HAP-1 (cell line): ENCODE measurements around the gene POLR3E.

Source experiments
- DNase-seq, 2 experiments: peaks; one replicate each; pipeline ENCODE4 v3.0.0-alpha.2; 2016 to 2020; ENCODE audit warnings: low spot score in 2 of 2
- H3K27me3 ChIP-seq: fragments of 250-450 bp; sonication (Bioruptor Pico); 2 replicates; pipeline ENCODE4 v1.5.1; 2020; ENCODE audit warnings: low read depth, mild to moderate bottlenecking, moderate library complexity
- H3K36me3 ChIP-seq: fragments of 250-450 bp; sonication (Bioruptor Pico); replicated peaks from 2 replicates; pipeline ENCODE4 v1.5.1; 2020; ENCODE audit warnings: mild to moderate bottlenecking
- H3K4me1 ChIP-seq: fragments of 250-450 bp; sonication (Bioruptor Pico); 2 replicates; pipeline ENCODE4 v1.5.1; 2020; ENCODE audit warnings: mild to moderate bottlenecking
- H3K4me3 ChIP-seq: fragments of 250-450 bp; sonication (Bioruptor Pico); 2 replicates; pipeline ENCODE4 v1.5.1; 2020; ENCODE audit warnings: mild to moderate bottlenecking, moderate library complexity
- H3K9me3 ChIP-seq: fragments of 250-450 bp; sonication (Bioruptor Pico); 2 replicates; pipeline ENCODE4 v1.5.1; 2020; ENCODE audit warnings: mild to moderate bottlenecking, moderate library complexity
- in situ Hi-C: fragments of 300-500 bp; cut with MboI; formaldehyde crosslinking; loops from 3 replicates; pipeline ENCODE4 v1.14.3; 2020; ENCODE audit warnings: low sequenced_read_pairs, inconsistent platforms, mixed read lengths

Gene POLR3E

DNA sequence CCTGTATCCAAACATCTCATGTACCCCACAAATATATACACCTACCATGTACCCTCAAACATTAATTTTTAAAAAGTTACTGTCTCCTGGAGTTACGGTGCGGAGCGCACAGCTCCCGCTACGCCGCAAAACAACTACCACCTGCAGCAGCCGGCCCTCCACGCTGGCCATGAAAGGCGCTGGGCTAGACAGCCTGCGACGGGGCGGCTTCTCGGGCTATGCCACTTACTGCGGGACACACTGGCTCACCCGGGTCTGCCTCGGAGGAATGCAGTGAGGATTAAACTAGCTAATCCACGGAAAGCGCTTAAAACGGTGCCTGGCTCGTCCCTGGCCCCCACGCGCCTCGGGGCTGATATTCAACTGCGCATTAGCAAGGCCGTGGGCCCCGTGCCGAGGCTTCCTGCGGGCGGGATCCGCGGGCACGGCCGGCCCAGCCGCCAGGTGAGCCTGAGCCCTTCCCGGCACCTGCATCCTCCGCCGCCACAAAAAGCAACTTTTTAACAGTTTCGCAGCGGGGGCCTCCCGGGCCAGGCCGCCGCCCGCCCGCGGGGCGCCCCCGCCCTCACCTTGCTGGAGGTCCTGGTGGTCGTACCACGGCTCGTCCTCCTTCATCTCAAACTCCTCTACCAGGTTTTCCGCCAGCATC lies 76.6 kb downstream of the POLR3E start:
- Histone ChIP-seq H3K9me3 (no peaks in the 10 kb centered on the region), H3K36me3 (peaks cover 7% of the 10 kb centered on the region), H3K27me3 (no peaks in the 10 kb centered on the region), H3K4me3 (peak overlapping the region; percentile 72), H3K4me1 (peaks cover 16% of the 10 kb centered on the region)
- in situ Hi-C loops = no loop called here
- DNase-seq = peak in 1 of 2 experiments; percentile 59

GRCh38 chr16:22374311-22375116 lies 77.3 kb downstream of the POLR3E start, which contains the start of gene CDR2:
CDR2 (minus strand) TSS chr16:22374619; CDS start chr16:22374309, 310 bp downstream.
- H3K4me1 ChIP-seq = peaks cover 15% of the 10 kb centered on the region
- in situ Hi-C loops = no loop called here
- peak; percentile 97 to 98 for DNase-seq
- peak within 1 kb of the TSS; percentile 72 for H3K4me3 ChIP-seq
- no peaks in the 10 kb centered on the region for H3K27me3 ChIP-seq
- H3K36me3 ChIP-seq = peaks cover 6% of the 10 kb centered on the region
- H3K9me3 ChIP-seq = no peaks in the 10 kb centered on the region

- in situ Hi-C loops = no loop called here
- no peak for DNase-seq
Observed at GRCh38 chr16:22375117-22375962, 78.1 kb downstream of the POLR3E start.

DNA sequence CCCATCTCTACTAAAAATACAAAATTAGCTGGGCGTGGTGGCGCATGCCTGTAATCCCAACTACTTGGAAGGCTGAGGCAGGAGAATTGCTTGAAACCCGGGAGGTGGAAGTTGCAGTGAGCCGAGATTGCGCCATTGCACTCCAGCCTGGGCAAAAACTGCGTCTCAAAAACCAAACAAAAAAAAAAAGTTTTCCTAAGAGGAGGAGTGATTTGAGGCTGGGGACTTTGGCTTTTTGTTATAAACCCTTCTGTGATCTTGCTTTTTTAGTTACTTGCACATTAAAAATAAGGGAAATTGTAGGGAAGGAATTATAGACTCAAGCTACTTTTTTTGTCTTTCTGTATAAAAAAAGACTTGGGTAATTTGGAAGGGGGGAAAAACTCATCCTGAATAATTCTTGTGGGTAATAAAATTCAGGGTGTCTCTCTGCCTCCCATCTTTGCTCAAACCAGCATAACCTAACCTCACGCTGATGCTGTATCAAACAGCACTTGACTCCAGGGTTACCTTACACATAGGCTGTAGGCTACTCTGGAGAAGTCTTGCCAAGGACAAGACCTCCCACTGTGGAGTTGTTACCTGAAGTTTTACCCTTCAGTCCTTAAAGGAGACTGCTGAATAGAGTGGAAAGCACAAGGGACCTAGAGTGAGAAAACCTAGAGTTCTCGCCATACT lies 78.9 kb downstream of the POLR3E start:
- in situ Hi-C loops = no loop called here
- H3K9me3 ChIP-seq = no peaks in the 10 kb centered on the region
- no peaks in the 10 kb centered on the region for H3K27me3 ChIP-seq
- H3K4me1 ChIP-seq = peaks cover 8% of the 10 kb centered on the region
- H3K4me3 ChIP-seq = no peak overlapping the region
- no peak for DNase-seq
- peaks cover 6% of the 10 kb centered on the region for H3K36me3 ChIP-seq

More at GRCh38 chr16:22375117-22375962, 78.1 kb downstream of the POLR3E start:
- H3K9me3 ChIP-seq = no peaks in the 10 kb centered on the region
- peaks cover 6% of the 10 kb centered on the region for H3K36me3 ChIP-seq
- peak overlapping the region; percentile 72 for H3K4me3 ChIP-seq
- H3K4me1 ChIP-seq = peaks cover 10% of the 10 kb centered on the region
- H3K27me3 ChIP-seq = no peaks in the 10 kb centered on the region

GRCh38 chr16:22379656-22380055 lies 82.4 kb downstream of the POLR3E start:
- in situ Hi-C loops = no loop called here

GRCh38 chr16:22380529-22380928 lies 83.3 kb downstream of the POLR3E start:
- no peak overlapping the region for H3K4me3 ChIP-seq
- no peaks in the 10 kb centered on the region for H3K27me3 ChIP-seq
- in situ Hi-C loops = no loop called here
- no peaks in the 10 kb centered on the region for H3K36me3 ChIP-seq
- peaks cover under 1% of the 10 kb centered on the region; the same call in 1 of the 2 replicates for H3K4me1 ChIP-seq
- no peaks in the 10 kb centered on the region for H3K9me3 ChIP-seq
- DNase-seq = no peak

More at GRCh38 chr16:22379656-22380055, 82.4 kb downstream of the POLR3E start:
- Histone ChIP-seq H3K4me1 (peaks cover 3% of the 10 kb centered on the region), H3K9me3 (no peaks in the 10 kb centered on the region), H3K4me3 (no peak overlapping the region), H3K36me3 (no peaks in the 10 kb centered on the region), H3K27me3 (no peaks in the 10 kb centered on the region)
- DNase-seq = no peak

GRCh38 chr16:22381392-22381791 lies 84.2 kb downstream of the POLR3E start:
- in situ Hi-C loops = no loop called here
- Histone ChIP-seq H3K27me3 (no peaks in the 10 kb centered on the region), H3K9me3 (no peaks in the 10 kb centered on the region), H3K4me3 (no peak overlapping the region), H3K36me3 (no peaks in the 10 kb centered on the region), H3K4me1 (no peaks in the 10 kb centered on the region)
- no peak for DNase-seq

- H3K4me1 ChIP-seq = no peaks in the 10 kb centered on the region
- DNase-seq = no peak
- H3K9me3 ChIP-seq = no peaks in the 10 kb centered on the region
- H3K4me3 ChIP-seq = no peak overlapping the region
- in situ Hi-C loops = no loop called here
- no peaks in the 10 kb centered on the region for H3K36me3 ChIP-seq
- no peaks in the 10 kb centered on the region for H3K27me3 ChIP-seq
Observed at GRCh38 chr16:22383827-22384226, 86.6 kb downstream of the POLR3E start.
